Fibroblast of the aortic adventitia (primary cell): ENCODE data around the gene ETFDH. TPM values are rescaled to one million over a fixed set of nuclear protein-coding genes. Genes with fewer than 3 reads are reported as not detected.

ENCODE experiments used
- DNase-seq: peaks from one replicate; pipeline ENCODE4 v3.0.0-alpha.2; 2010; ENCODE audit warnings: low read depth
- H3K4me3 ChIP-seq: 2 replicates; pipeline ENCODE4 v1.5.1; 2011; ENCODE audit warnings: low read depth, mild to moderate bottlenecking, control low read depth, low read length, moderate library complexity
- total RNA-seq: library from RNA; depleted of rRNA; stranded (reverse); fragments of >200 nt; gene quantifications from 2 replicates; pipeline ENCODE4 v1.2.3, GENCODE V29; 2012; ENCODE audit warnings: low replicate concordance
- TF ChIP-seq, protein P1 (sequence below): IDR thresholded peaks from 2 replicates; pipeline ENCODE4 v1.5.1; 2011; ENCODE audit warnings: mild to moderate bottlenecking, low read length, control low read depth, inconsistent platforms; ENCODE audit not compliant: insufficient read depth

The ETFDH gene
- total RNA-seq, 1 donor: 42.3 TPM

GRCh38 chr4:158714937-158715336, 42.8 kb downstream of the ETFDH start:
- no peak overlapping the region for H3K4me3 ChIP-seq
- TF ChIP-seq, protein P1, sequence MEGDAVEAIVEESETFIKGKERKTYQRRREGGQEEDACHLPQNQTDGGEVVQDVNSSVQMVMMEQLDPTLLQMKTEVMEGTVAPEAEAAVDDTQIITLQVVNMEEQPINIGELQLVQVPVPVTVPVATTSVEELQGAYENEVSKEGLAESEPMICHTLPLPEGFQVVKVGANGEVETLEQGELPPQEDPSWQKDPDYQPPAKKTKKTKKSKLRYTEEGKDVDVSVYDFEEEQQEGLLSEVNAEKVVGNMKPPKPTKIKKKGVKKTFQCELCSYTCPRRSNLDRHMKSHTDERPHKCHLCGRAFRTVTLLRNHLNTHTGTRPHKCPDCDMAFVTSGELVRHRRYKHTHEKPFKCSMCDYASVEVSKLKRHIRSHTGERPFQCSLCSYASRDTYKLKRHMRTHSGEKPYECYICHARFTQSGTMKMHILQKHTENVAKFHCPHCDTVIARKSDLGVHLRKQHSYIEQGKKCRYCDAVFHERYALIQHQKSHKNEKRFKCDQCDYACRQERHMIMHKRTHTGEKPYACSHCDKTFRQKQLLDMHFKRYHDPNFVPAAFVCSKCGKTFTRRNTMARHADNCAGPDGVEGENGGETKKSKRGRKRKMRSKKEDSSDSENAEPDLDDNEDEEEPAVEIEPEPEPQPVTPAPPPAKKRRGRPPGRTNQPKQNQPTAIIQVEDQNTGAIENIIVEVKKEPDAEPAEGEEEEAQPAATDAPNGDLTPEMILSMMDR: no peak
- DNase-seq: no peak

- TF ChIP-seq, protein P1: no peak
- DNase-seq: no peak
- no peak overlapping the region for H3K4me3 ChIP-seq
These were observed 43.7 kb downstream of the ETFDH start for GRCh38 chr4:158715802-158716201.

GRCh38 chr4:158721680-158722079, 49.6 kb downstream of the ETFDH start:
- H3K4me3 ChIP-seq: no peak overlapping the region
- TF ChIP-seq, protein P1: no peak

DNA sequence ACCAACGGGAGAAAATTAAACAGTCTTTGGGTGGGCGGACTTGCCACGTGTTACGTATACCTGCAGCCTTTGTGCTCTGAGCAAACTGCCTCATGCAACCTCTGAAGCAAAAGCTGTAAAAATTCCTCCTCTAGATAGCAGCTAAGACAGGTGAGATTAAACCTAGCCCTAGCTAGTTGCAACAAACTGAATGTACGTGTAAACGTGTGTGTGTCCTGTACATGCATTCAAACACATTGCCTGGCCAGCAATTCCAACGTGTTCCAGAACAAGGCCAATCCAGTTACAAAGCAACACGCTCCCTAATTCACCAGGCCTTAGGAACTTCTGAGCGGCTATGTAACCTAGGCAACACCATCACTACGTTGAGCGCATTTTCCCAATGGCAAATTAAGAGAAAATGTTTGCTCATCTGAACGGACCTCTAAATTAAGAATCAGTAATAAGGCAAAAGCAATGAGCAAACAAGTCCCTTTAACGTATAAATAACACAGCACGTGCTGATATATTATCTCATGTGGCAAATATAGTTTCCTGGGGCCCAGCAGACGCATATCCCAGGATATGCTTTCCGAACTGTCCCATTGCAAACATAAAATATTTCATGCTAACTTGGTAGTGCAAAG, 50.3 kb downstream of the ETFDH start:
- H3K4me3 ChIP-seq: peak overlapping the region; percentile 83
- TF ChIP-seq, protein P1: no peak
- DNase-seq: peak; percentile 58

More at GRCh38 chr4:158721680-158722079, 49.6 kb downstream of the ETFDH start:
- no peak for DNase-seq

DNA sequence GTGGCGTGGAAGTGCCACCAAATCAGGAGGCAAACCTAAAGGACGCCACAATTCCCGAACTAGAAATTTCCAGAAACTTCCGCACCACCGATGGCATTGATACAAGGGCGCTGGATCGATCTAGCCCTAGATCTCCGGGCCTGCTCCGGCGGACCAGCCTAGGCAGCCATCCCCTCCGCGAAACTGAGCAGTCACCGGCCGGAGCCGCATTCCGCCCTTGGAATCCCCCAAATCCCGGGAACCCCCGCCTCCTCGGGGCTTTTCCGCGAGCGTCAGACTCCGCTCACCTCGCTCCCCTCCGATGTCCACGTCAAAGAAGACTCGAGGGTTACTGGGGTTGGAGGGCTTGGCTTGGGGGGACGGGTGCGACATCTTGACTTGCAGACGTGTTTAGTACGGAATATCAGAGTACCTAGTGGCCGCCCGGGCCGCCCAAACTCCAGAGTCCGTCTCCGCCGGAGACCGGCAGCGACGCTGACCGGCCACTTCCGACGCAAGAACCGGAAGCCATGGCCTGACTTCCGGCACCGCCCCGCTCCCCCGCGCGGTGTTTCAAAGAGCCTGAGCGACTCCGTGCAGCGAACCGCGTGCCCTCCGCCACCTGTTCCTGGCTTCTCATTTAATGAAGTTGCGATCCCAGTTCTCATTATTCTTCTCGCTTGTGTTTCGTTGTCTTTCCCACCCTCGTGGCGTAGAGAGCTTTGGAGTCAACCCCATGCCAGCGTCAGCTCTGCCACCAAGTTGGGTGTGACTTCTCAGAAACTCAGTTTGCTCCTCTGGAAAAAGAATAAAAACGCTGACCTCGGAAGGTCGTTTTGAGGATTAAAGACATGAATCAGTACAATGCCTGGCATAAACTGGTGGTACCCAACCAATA, 51.1 kb downstream of the ETFDH start, which contains the start of gene PPID:
TSS of gene PPID (minus strand) at position 480 of the 877 bp plus-strand sequence. CDS start at position 372, 108 bp downstream.
- DNase-seq: peak; percentile 73
- H3K4me3 ChIP-seq: peak within 1 kb of the TSS; percentile 83
- TF ChIP-seq, protein P1: no peak

DNA sequence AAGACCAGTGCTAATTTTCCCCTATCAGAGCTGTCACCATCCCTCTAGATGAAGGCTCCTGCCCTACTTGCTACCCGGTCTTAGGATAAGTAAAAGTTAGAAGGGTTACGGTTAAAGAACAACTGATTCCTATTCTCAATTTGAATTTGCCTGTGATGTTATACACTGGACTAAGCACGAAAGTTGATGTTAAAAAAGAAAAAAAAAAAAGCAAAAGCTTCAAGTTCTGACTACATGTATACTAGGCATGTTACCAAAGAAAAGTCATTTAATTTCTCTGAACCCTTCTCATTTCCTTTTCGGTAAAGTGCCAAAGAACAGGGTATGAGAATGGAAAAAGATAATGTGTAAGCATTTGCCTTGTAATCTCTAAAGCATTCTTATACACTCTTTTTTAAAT, 52.5 kb downstream of the ETFDH start:
- TF ChIP-seq, protein P1: no peak
- no peak for DNase-seq
- H3K4me3 ChIP-seq: no peak overlapping the region
